WI38 (cell line): Measurements from ENCODE around the gene SNED1.
A peak's percentile ranks its signal among the peaks of the same experiment; 100 is the strongest.

Source experiments
- H3K4me3 ChIP-seq: 2 replicates; pipeline ENCODE4 v1.5.1; 2011; ENCODE audit warnings: low read depth, mild to moderate bottlenecking, control low read depth, low read length
- CTCF ChIP-seq: IDR thresholded peaks from 2 replicates; pipeline ENCODE4 v1.5.1; 2012; ENCODE audit warnings: low read depth, mild to moderate bottlenecking, control low read depth, low read length

The SNED1 gene

DNA sequence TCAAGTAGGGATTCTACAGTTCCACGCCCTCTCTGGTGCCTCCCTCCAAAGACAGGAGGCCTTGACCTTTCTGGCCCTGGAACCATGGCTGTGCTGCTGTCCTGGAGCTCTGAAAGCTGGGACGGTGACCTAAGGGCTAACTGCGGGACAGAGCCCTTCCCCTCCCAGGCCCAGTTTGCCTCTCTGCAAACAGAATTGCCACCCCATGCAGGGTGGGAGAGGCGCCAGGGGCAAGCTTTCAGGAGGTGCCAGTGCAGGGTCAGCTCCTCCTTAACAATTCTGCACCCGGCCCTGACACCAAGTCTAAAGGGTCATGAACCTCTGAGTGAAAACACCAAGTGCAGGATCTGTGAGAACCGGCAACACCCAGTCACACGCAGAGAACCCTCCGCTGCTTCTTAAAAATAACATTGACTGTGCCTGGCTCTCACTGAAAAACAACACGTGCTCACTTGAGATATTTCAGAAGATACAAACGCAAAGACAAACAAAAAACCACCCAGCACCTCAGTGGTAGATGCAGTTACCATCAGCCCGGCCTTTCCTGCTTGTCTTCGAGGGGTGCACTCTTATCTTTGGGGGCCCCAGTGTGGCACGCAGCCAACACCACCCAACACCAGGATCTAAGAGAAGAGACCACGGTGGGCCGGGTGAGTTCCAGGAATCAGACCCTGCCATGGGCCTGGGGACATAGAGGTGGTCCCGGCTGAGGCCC is 1.1 kb upstream of the SNED1 start:
- TF ChIP-seq CTCF: no peak
- no peak overlapping the region for H3K4me3 ChIP-seq

DNA sequence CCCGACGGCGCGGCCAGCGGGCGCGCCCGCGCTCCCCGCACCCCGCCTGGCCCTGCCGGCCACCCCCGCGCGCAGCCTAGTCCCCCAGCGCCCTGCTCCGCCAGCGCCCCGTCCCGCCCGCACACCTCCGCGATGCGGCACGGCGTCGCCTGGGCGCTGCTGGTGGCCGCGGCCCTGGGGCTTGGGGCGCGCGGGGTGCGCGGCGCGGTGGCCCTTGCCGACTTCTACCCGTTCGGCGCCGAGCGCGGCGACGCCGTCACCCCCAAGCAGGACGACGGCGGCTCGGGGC is 232 bp downstream of the SNED1 start:
- H3K4me3 ChIP-seq: peak overlapping the region; percentile 46
- no peak for TF ChIP-seq CTCF

DNA sequence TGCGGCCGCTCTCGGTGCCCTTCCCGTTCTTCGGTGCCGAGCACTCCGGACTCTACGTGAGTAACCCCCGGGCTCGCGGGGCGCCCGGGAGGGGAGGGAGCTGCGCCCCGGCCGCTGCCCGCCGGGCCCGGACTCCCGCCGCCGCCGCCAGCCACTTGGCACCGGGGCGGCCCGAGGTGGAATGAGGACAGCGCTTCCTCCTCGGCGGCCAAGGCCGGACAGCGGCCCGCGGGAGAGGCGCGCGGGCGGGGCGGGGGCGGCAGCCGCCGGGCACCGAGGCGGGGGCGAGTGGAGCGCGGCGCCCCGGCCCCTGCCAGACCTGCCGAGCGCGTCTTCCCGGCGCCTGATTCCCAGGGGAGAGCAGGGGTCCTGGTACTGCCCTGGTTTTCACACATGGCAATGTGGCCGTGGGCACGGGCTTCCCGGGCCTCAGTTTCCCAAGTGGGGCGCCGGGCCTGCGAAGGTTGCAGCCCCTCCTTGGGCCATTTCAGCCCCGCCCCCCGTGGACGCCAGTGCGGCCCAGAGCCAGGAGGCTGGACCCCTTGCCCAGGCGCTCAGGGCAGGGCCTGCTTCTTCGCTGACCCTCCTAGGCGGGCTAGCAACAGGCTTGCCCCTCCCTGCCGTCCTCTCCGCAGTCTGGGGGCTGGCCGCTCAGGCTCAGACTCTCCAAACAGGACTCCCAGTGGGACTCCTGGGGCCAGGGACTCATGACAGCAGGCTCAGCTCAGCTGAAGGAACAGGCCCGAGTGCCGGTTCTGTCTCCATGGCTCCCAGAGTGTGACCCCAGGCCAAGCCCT is 775 bp downstream of the SNED1 start:
- H3K4me3 ChIP-seq: peak overlapping the region; percentile 48
- no peak for TF ChIP-seq CTCF

- no peak for TF ChIP-seq CTCF
- no peak overlapping the region for H3K4me3 ChIP-seq
Measured at GRCh38 chr2:240999873-241000541, 1.6 kb downstream of the SNED1 start.

DNA sequence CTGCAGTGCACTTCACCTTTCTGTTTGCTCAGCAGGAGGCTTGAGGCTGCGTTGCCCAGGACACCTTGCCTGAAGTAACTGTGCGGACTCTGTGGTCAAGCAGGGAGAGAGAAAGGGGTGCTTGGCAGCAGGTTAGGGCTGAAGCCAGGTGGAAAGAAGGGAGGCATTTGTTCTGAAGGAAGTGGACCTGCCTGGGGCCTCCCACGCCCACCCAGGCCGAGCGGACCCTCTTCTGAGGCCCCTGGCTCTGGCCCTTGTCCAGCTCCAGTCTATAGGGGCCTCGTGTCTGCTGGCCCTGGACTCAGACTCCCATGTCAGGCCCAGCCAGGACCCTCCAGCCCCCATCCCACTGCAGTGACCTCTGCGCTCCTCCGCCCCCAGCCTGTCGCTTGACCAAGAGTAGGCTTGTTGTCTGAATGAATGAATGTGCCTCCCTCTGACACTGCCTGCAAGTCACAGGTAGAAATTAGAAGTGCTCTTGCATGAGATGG is 2.5 kb downstream of the SNED1 start:
- no peak overlapping the region for H3K4me3 ChIP-seq
- no peak for TF ChIP-seq CTCF

- no peak for TF ChIP-seq CTCF
- H3K4me3 ChIP-seq: no peak overlapping the region
Measured at GRCh38 chr2:241001413-241002274, 3.2 kb downstream of the SNED1 start.
